T-helper 22 cell (primary cell): ENCODE data around the gene MISFA.
"Not testable (repeated sequence)": the region's sequence is repeated elsewhere in the genome, so short reads cannot be mapped to it uniquely, and the experiment has no call there.

Experiments used
- DNase-seq: peaks from one replicate; pipeline ENCODE4 v3.0.0-alpha.2; 2020; ENCODE audit warnings: low read depth

Gene MISFA

DNA sequence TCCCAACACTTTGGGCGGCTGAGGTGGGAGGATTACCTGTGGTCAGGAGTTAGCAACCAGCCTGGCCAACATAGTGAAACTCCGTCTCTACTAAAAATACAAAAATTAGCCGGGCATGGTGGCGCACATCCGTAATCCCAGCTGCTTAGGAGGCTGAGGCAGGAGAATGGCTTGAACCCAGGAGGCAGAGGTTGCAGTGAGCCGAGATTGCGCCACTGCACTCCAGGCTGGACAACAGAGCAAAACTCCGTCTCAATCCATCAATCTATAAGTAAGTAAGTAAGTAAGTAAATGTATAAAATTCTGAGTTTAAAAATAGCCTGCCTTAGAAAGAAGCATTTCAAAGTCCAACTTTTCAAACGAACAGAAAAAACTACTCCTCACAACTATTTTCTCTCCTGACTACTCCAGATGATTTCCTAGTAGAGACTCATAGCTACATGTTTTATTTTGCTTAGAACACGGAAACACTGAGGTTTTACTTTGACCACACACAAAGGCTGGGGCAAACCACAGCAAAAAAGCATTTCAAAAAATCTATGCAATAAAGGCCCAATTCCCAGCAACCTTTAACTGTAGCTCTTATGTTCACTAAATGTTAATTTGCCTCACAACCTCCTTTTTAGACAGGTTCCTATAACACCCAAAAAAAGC lies 18.2 kb downstream of the MISFA start:
- peak; percentile 12 for DNase-seq

DNA sequence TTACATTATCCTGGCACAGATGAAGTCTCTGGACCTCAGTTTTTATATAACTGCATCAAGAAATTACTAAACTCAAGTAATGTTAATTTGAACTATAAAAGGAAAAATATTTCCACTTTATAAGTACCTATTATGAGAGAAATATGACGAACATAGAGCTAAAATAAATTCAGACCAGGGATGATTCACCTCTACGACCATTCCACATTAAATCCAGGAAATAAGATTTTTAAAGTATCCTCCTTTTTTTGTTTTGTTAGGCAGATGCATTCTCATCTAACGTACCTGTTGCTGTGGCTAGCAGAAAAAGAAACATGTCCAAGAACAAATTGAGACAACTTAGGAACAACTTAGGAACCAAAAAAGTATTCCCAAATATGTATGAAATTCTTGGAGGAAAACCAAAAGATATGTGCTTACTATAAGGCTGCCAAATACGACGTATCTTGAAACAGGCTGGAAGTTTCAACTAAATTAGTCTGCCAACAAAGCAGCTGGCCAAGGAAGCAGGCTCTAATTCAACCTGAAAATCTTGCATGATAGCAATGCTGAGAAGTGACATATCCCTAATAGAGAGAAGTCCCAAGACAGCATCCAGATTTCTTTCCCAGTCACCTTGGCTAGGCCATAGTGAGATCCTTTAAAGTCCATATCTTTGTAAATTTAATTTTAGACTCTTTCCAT lies 18.9 kb downstream of the MISFA start:
- no peak for DNase-seq

DNA sequence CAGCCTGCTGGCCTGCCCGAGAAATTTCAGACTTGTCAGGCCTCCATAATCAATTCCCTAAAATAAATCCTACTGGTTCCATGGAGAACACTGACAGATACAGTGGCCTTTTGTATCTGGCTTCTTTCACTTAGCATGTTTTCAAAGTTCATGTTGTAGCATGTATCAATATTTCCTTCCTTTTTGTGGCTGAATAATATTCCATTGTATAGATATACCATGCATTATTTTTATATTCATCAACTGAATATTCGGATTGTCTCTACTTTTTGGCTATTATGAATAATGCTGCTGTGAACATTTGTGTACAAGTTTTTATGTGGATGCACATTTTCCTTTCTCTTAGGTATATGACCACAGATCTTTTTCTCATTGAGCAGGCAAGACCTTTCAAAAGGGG lies 24.1 kb downstream of the MISFA start:
- DNase-seq, result no peak

DNA sequence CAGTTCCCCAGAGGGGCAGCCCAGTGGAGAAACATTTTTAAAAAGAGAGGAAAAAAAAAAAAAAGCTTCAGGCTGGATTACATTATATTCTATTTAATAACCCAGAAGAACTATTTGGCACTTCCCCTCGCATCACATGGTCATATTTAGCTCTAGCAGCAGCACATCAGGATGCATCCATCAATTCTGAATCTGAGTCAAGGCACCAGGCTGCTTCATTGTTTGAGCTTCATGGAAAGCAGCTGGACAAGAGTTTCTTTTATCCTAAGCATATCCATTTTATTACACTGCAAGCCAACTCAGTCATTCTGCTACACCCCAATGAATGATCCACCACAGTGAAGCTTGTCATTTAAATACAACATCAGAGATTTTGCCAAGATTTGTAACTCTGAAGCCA lies 24.6 kb downstream of the MISFA start:
- DNase-seq, result no peak

DNA sequence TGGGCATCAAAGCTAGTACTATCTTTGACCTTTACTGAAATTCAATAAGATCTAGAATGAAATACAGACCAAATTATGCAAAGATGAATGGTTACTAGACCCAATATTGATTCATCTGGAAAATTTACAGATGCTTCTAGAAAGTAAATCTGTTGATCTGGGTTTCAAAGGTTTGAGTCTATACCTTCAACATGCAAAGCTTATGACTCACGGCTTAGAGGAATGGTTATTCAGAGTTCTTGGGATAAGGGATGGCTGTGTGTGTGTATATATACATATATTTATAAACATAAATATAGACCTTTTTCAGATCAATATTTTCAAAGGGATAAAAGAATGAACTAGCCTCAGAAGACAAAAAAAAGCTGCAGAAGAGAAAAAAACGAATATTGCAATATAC lies 33.3 kb downstream of the MISFA start:
- no peak for DNase-seq

DNA sequence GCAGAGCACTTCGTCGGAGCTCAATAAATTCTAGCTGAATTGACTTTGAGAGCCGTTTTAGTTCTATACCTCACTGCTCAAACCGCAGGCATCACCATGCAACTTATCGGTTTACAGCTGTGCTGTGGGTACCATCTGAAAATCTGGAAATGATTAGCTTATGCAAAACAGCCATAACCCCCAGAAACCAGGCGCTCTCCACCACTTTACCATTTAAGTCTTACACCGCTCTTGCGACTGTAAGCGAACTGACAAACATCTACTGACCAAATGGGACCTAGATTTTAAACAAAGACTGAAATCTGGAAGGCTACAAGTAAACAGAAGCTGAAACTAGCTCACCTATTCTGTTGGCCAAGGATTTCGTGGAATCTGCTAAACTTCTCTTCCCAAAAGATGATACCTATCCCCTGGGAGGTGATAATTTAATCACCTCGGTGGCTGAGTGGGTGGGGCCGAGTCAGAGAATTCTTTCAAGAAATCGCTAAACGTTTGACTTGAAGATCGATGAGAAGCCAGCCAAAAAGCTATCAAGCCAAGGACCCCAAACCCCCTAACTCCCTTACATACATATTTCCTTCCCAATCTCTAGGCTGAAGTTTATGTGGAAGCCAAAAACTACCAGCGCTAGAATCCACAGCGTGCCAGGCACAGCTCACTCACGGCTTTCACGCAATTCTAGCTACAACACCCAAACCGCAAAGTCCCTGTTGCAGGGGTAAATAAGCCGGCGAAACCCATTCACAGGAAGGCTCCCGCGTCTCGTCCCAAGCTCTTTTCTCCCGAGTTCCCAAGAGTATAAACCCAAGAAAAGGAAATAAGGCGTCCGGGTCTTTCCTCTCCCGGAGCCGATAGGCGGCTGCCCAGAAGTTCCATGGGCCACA lies 33.9 kb downstream of the MISFA start:
- DNase-seq, result no peak

DNA sequence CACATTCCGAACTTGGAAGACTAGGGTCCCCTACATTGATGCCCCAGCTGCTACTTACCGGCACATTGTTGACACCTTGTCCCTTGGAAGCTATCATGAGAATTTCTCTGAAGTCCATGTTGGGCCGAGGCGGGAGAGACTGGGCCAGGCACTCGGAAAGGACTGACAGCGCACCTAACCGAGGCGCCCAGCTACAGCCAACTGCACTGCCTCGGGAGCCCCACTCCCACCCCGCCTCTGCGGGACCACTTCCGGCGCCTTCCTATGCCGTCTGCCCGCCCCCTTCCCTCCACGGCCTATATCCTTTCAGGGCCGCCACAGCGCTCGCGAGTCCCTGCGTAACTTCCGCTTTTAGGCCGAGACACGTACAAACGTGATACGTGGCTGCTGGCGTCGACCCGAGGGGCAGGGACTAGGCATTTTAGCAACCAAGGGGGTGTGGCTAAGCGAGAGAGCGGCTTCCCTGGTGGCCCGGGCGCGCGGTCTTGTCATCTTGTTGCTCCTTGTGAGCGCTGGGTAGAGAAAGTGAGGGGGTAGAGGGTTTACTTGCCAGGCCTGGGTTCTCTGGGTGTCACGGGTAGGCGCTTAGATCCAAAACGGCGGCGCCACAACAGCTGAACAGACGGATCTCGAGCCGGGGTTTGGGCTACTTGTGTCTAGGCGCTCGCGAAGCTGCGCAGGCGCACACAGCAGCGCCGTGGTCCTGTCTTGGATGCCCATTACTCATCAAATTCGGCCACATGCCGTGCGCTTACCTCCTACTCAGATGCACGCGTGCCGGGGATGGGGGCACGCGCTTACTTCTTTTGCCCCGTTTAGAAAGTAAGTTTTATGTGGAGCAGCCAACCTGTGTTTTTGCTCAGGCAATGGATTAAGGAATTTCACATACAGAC lies 34.8 kb downstream of the MISFA start, which contains the start of gene SPTY2D1:
TSS of gene SPTY2D1 (minus strand) at position 203 of the 893 bp plus-strand sequence. CDS start at position 118, 85 bp downstream.
- peak; percentile 98 for DNase-seq

DNA sequence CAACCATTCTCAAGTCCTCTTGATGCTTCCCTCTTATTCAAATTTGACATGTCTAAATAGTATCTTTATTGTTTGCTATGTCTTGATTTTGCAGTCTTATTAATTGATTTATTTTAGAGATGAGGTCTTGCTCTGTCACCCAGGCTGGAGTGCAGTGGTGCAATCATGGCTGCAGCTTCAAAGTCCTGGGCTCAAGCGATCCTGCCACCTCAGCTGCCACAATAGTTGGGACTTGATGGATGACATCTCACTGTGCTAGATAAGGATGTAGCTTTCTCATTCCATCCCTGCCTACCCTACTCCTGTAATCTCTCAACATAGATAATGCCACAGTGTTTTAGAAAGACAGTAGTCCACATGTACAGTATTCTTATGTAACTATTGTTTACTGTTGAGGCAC lies 42.1 kb downstream of the MISFA start:
- DNase-seq, result no peak

DNA sequence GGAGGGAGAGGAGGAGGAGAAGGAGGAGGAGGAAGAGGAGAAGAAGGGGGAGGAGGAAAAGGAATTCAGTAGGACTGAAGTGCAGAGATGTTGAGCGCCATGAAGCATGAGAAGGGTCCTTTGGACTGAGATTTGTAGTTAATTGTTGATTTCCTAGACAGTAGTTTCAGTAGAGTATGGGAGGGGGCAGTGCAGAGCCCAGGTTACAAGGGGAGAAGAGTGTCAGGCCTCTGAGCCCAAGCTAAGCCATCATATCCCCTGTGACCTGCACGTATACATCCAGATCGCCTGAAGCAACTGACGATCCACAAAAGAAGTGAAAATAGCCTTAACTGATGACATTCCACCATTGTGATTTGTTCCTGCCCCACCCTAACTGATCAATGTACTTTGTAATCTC lies 43.4 kb downstream of the MISFA start:
- DNase-seq, result not testable (repeated sequence)

DNA sequence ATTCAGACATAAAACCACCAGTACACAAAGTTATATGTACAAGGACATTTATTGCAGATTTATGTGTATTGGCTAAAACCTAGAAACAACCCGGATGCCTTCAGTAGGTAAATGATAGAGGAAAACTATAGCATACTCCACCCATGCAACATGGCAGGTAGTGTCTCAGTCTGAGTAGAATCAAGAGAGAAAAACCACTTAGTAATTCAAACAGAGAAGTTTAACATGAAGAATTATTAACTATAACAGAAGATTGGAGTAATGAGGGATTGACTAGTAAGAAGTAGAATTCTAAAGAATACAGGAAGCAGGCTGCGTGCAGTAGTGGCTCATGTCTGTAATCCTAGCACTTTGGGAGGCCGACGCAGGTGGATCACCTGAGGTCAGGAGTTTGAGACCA lies 50.8 kb downstream of the MISFA start:
- no peak for DNase-seq

DNA sequence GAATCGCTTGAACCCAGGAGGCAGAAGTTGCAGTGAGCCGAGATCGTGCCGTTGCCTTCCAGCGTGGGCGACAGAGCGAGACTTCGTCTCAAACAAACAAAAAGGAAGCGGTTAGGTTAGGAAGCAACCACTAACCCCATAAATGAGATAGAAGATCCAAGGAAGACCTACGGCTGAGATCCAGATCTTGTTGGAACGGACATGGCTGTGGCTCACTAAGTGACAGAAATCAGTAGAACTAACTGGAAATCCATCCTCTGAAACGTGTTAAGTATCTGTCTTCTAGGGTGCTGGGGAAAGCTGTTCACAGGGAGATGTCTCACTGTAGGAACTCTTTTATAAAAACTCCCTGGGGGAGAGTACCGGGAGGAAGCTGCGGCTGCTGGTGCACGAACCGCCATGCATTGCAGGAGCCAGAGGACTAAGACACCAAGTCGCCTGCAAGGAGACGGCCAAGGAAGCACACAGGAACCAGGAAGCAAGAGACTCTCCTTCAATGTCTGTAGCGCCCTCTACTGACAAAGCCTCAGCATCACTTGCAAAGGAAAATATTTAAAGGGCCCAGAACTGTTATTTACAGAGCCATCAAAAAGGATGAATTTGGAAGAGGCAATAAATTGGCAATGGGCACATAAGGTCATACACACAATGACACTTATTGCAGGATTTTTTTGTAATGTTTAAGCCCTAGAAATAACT lies 51.4 kb downstream of the MISFA start:
- no peak for DNase-seq
